Spleen (tissue), 7 donors: ENCODE measurements around the gene SFXN2.

ENCODE experiments used
- CTCF ChIP-seq, 11 experiments: fragments of 200-600 bp in 7 of 11; fragments of 450-650 bp in 4 of 11; sonication (generic) in 4 of 11; IDR thresholded peaks in 8 of 11; conservative IDR thresholded peaks in 3 of 11; 1 replicate in 7 of 11; 2 replicates in 4 of 11; pipeline versions ENCODE4 v1.4.0 to v1.8.0; 2016 to 2021; ENCODE audit warnings: antibody characterized with exemption in 11 of 11, inconsistent platforms in 4 of 11, mild to moderate bottlenecking in 1 of 11
- POLR2AphosphoS5 ChIP-seq, 3 donors: sonication (generic); formaldehyde crosslinking; IDR thresholded peaks; one replicate each; pipeline ENCODE4 v1.5.1; 2017; ENCODE audit warnings: antibody characterized with exemption in 3 of 3
- donor health status: DM: no; HTN: no; CAD: no; lungs with moderate emphysema.
- donor health status: DM: no; HTN: no; CAD: no.
- donor health status: DM: no; HTN: no; CAD: no.

- TF ChIP-seq CTCF (IDR thresholded peaks at IDR 0.05 in 8 of 11, conservative IDR thresholded peaks at IDR 0.05 in 3 of 11) = no peak
- no peak for TF ChIP-seq POLR2AphosphoS5 (IDR thresholded peaks at IDR 0.05)
These were observed 25.8 kb downstream of the SFXN2 start for GRCh38 chr10:102740229-102740628.
